GM11168 (cell line): ENCODE data around the gene ADH1A.
"Not testable (repeated sequence)": the region's sequence is repeated elsewhere in the genome, so short reads cannot be mapped to it uniquely, and the experiment has no call there.

Source experiments
- in situ Hi-C: fragments of 300-500 bp; cut with MboI; formaldehyde crosslinking; loops from one replicate; pipeline ENCODE4 v1.12.0; 2022; ENCODE audit warnings: low sequenced_read_pairs; ENCODE audit not compliant: unreplicated experiment

Gene ADH1A

DNA sequence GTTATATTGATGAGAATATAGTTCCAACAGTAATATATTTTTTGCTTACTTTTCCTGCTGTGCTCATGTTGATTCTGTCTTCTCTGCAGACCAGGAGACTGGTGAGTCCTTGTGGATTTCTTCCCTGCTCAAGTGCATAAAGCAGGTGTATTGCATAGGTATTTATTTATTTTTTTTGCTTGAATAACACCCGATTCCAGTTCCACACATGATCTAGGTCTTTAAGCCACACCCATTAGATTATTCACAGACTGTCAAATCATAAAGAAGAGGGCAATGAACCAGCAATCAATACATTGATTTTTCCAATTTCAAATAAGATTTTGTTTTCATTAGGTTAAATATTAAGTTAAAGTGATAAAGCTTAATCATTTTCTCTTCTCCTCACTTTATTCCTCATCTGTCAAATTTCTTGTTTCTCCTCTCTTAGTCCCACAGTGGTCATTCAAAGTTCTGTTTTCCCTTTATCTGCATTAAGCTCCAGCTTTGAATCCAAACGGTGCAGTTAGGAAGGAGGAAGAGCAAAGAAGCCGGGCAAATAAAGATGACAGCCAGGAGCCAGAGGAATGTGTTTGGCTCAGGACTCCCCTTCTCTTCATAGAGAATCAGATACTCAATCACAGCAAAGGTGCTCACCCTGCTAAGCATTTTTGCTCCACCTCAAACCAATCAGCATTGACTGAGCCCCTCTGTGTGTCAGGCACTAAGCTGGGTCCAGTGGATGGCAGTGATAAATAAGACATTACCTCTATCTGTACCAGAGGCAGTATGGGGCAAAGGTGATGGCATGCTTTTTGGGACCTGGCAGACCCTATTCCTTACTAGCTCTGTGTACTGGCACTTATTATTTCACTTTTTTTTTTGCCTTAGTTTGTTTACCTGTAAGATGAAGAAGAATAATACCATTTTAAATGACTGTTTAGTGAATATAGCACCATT lies at the start of gene ADH1A:
Gene ADH1A (minus strand): TSS at position 138 of the 939 bp plus-strand sequence. CDS start 71 bp downstream, at position 67.
- in situ Hi-C loops: no loop called here

DNA sequence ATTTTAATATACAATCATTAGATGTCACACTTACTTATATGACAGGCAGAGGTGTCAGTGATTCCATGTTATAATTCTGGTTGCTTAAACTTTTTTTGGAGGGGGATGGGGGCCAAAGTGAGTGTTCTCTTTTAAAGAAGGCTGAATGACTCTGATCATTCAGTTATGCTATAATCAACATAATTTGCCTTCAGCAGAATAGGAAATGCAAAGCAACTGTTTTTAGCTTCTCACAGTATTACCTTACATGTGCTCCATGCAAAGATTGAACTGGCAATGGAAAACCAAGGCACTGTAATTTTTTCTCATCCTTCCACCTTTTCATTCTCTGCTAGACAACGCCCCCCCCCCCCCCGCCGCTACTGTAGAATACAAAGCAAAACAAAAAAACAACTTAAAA lies 48.4 kb upstream of the ADH1A start:
- in situ Hi-C loops: no loop called here

DNA sequence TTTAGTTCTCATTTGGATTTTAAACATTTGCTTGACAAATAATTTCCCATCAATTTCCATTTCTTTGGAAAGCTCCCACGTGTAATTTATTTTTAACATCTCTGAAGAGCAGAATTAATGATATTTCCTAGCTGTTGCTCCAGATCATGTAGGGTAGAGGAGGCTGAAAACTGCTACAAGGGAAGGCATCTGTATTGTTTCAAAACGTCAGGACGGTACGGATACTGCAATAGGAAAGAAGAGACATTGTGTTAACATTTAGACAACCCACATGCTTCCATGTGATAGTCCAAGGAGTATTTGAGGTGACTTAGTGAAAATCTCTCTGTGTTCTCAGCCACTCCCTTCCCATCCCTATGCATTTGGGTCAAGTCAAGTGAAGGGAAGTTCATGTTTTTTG lies 45.8 kb upstream of the ADH1A start:
- in situ Hi-C loops: no loop called here

DNA sequence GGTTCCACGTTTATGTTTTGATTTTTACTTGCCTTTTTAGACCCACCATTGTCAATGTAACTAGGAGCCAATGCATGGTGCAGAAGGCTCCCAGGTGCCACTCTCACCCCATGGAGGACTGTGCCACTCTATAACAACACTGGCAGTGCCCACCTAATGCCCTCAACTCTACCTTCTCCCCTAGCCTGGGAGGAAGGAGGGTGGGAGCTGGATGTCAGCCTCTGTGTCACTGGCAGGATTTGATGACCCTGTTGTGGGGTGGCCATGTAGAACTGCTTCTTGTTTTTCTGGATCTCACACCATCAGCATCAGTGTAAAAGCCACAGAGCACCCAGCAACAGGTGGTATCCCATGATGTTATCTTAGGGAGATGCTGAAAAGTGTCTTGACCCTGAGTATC lies 44.1 kb upstream of the ADH1A start:
- in situ Hi-C loops: no loop called here

DNA sequence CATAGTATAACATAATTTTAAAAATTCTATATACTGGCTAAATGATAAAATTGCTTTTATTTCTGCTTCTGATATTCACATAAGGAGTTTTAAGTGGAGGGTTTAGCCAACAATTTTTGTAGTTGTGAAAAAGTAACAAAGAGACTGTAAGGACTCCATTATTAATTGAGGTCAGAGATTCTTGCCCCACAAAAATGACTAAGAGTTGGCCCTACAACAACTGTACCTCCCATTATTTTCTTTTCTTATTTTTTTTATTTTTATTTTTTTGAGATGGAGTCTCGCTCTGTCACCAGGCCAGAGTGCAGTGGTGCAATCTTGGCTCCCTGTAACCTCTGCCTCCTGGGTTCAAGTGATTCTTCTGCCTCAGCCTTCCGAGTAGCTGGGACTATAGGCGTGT lies 39.9 kb upstream of the ADH1A start:
- in situ Hi-C loops: no loop called here

DNA sequence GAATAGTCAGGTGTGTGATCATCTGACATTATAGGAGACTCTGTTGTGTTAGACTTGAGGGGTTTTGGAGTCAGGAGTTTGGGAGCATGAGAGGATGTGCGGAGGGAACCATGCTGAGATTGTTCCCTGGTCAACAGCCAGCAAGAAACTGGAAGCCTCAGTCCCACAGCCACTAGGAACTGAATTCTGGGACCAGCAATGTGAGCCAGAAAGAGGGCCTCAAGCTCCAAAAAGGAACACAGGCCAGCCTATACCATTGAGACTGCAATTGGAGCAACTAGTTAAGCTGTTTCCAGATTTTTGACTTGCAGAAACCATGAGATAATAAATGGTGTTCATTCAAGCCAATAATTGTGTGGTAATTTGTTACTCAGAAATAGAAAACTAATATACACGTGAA lies 39.1 kb upstream of the ADH1A start:
- in situ Hi-C loops: no loop called here

DNA sequence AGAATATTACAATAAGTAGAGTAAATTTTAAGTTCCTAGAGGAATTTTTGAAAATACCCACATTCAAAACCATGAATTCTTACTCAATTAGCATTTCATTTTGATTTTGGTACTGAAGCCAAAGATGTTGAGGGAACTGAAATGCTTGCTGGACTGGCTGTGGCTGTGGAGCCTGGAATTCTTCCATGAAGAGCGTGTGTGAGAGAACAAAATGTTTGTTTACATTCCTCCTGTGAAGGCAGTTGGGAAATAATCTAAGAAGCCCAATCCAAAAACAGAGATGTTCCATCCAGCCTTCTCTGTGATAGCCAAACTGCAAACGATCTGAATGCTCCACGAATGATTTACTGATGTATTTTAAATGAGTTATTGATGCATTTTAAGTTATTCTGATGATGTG lies 34.2 kb upstream of the ADH1A start:
- in situ Hi-C loops: no loop called here

DNA sequence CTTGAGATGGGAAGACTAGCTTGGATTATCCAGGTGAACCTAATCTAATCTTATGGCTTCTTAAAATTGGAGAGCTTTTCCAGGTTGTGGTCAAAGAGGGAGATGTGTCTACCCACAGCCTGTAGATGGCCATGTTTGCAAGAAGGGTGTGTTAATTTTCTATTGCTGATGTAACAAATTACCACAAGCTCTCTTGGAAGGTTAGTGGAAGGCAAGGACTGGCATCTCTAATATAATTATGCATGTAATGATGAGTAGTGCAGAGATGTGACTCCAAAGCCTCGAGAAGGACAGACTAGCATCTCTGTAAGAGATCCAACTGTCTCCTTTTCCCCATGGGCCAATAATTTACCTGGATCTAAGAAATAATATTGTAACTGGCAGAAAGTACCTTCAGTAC lies 33.6 kb upstream of the ADH1A start:
- in situ Hi-C loops: no loop called here

DNA sequence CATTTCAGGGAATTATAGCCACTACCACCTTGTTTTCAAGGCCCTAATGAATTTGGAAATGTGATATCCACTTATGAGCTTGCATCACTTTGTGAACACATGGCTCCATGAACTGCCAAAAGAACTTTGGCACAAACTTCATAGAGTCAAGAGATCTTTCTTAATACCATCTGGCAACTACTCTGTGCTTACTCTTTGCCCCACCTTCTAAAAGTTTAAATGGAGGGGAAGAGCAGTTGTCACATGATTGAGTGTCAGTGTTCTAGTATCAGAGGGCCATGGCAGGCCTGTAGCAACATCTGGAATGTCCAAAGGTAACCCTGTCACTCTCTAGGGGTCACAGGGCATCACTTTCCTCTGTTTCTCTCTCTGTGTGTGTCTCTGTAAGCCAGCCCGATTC lies 33.0 kb upstream of the ADH1A start:
- in situ Hi-C loops: no loop called here

DNA sequence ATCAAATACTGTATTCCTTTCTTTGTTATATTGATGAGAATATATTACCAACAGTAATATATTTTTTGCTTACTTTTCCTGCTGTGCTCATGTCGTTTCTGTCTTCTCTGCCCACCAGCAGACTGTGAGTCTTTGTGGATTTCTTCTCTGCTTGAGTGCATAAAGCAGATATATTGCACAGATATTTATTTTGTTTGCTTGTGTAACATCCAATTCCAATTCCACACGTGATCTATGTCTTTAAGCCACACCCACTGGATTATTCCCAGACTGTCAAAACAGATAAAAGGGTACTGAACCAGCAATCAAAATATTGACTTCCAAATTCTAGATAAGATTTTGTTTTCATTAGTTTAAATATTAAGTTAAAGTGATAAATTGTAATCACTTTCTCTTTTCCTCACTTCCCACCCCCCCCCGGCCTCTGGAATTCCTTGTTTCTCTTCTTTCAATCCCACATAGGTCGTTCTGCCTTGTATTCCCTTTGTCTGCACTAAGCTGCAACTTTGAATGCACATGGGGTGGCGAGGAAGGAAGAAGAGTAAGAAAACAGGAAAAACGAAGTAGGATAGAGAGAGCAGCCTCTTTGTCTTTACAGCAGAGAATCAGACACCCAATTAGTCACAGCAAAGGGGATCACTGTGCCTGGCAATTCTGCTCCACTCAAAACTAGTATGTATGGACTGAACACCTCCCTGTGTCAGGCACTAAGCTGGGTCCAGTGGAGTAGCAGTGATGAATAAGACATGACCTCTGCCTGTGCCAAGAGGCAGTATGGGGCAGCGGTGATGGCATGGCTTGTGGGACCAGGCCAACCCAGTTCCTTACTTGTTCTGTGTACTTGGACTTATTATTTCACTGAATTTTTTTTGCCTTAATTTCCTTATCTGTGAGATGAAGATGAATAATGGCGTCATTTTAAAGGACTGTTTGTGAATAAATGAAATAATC lies 30.7 kb upstream of the ADH1A start, which contains the start of gene ADH1B:
Gene ADH1B (minus strand): TSS at position 161 of the 951 bp plus-strand sequence. CDS start 70 bp downstream, at position 91.
- in situ Hi-C loops: no loop called here

DNA sequence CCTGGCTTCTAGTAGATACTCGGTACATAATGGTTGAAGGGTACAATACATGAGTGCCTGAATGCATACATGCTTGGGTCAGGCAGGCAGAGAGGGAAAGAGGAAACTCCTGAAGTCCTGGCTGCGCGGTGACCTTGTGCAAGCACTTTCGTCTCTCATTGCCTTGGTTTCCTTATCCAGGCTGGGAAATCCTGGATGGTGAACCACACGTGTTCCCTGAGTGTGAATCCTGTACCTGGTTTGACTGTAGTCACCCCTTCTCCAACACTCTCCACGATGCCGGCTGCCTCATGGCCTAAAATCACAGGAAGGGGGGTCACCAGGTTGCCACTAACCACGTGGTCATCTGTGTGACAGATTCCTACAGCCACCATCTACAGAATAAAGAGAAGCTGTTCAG lies 27.0 kb upstream of the ADH1A start:
- in situ Hi-C loops: not testable (repeated sequence)

DNA sequence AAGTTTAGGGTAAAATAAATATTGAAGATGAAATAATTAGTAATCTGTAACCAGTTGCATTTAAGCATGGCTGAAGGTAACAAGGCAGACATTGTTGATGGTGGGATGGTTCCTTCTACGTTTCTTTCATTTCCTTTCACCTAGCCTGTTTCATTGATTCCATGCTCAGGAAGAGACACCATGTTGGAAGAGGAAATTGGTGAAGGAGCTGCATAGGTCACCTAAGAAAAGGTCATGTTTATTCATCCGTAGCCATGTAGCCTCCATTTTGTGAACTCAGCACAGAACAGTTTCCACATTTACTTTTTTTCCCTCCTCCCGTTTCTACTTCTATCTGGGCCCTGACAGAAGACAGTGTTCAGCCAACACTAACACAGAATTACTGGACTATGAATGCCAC lies 26.6 kb upstream of the ADH1A start:
- in situ Hi-C loops: no loop called here

DNA sequence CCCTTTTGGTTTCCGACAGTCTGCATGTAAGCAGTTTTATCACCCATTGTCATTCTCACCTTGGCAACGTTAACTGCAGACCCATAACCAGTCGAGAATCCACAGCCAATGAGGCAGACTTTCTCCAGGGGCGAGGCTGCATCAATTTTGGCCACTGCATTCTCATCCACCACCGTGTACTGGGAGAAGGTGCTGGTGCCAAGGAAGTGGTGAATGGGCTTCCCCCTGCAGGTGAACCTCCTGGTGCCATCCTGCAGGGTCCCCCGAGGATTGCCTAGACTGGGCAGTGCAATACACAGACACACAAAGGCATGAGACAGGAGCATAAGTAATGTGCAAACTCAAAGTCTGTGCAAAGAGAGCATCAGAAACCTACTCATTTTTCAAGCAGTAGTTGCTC lies 25.1 kb upstream of the ADH1A start:
- in situ Hi-C loops: no loop called here

DNA sequence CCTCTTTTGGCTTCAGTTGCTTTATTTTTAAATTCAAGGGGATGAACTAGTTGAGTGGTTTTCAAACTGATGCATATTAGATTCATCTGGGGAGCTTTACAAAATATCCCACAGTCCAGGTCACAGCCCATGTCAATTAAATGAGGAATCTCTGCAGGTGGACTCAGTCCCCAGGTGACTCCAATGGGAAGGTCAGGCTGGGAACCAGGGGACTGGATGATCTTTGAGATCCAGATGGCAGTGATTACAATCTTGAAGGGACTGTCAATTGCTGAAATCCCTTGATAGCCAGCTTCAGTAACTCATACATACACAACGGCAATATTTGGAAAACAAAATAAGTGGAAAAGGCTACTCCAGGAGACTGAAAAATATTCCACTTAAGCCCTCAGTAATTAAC lies 23.4 kb upstream of the ADH1A start:
- in situ Hi-C loops: no loop called here

DNA sequence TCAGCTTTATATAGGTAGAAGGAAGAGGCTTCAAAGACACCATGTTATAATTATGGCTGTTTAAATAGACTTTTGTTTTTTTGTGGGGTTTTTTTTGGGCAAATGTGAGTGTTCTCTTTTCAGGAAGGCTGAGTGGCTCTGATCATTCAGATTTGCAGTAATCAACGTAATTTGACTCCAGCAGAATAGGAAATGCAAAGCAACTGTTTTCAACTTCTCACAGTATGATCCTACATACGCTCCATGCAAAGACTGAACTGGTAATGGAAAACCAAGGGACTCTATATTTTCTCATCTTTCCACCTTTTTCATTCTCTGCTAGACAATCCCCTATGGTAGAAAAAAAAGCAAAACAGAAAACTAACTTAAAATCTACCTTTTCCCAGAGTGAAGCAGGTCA lies 19.6 kb upstream of the ADH1A start:
- in situ Hi-C loops: no loop called here

DNA sequence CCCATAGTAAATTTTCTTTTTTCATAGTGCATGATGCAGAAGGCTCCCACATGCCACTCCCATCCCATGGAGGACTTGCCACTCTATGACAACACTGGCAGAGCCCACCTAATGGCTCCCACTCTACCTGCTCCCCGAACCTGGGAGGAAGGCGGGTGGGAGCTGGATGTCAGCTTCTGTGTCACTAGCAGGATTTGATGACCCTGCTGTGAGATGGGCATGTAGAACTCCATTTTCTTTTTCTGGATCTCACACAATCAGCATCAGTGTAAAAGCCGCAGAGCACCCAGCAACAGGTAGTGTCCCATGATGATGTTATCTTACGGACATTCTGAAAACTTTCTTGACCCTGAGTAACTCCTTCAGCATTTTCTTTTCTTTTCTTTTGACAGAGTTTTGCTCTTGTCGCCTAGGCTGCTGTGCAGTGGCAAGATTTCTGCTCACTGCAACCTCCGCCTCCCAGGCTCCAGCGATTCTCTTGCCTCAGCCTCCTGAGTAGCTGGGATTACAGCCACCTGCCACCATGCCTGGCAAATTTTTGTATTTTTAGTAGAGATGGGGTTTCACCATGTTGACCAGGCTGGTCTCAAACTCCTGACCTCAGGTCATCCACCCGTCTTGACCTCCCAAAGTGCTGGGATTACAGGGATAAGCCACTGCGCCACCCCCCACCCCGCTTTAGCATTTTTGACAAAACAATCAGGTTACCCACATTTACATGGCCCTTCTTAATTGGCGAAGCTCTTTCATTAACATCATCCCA lies 15.0 kb upstream of the ADH1A start:
- in situ Hi-C loops: no loop called here

DNA sequence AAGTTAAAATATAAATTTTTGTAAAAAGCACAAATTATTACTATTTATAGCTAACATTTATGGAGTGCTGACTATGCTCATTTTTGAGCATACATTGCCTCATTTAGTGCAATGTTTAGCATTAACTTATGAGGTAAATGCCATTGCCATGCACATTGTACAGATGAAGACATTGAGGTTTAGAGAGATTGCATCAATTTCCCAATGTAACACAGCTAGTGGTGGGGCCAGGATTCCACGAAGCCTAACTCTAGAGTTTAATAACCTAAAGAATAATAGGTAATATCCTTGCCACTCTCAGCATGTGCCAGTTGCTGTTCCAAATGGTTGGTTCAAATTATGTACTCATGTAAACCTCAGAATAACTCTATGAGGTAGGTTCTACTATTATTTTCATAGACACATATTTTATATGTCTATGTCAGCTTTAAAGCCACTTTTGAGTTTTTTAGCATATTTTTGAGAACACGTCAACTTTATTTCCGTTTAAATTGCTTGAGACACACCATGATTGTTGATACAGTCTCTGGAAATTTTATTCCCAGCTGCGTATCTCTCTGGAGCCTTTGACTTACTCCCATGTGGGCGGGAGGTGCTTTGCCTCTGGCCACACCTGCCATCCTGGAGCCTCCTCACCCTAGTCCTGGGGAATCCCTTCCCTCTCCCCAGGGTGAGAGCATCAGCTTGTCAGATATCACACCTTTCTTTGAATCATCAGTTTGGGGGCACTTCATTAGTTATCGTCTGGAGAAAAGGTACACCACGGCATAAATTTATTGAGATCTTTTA lies 10.8 kb upstream of the ADH1A start:
- in situ Hi-C loops: no loop called here

DNA sequence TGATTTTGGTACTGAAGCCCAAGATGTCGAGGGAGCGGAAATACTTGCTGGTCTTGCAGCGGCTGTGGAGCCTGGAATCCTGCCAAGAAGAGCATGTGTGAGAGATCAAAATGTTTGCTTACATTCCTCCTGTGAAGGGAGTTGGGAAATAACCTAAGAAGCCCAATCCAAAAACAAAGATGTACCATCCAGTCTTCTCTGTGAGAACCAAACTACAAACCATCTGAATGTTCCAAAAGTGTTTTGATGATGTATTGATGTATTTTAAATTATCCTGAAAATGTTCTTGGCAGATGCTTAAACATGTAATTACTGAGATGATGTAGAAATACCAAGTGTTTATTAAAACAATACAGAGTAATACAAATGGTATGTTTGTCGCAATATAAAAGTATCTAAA lies 10.1 kb upstream of the ADH1A start:
- in situ Hi-C loops: no loop called here

DNA sequence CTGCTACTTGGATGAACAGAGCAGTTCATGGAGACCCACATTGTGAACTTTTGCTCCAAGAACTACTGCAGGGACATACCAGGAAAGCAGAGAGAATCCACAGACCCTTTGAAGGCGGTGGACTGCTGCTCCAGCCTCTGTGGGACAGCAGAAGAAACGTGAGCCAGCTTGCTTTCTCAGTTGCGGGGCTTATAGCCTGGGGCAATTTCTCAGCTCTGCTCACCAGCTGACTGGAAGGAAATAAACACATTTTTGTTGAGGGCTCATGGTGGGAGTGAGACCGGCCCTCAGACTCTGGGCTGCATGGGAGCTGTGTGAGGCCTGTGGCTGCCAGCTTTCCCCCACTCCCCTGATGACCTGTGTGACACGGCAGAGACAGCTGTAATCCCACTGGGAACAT lies 2.6 kb upstream of the ADH1A start:
- in situ Hi-C loops: no loop called here

DNA sequence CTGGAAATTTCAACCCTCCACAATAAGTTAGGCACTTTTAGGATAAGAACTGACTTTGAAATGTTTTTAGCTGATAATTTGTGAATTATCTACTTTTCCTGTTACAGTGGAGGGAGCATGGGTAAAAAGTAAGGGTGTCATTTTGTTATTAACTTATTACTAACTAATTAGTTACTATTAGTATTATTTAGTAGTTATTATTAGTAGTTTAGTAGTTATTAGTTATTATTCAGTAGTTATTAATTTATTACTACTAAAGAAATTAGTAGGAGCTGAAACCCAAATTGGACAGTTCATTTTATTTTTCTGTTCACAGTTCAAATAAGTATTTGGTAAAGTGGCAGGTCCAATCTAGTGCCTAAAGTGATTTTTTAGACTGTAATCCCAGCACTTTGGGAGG lies 5.4 kb downstream of the ADH1A start:
- in situ Hi-C loops: no loop called here
